GM21515 (cell line): Measurements from ENCODE around the gene P3H1.
"Not testable (repeated sequence)": the region's sequence is repeated elsewhere in the genome, so short reads cannot be mapped to it uniquely, and the experiment has no call there.

Source experiments
- ATAC-seq: cut with Tn5 transposase; IDR thresholded peaks from one replicate; pipeline ENCODE4 v1.9.1; 2021; ENCODE audit not compliant: unreplicated experiment

P3H1 gene

GRCh38 chr1:42732126-42732680 lies 34.6 kb downstream of the P3H1 start:
- ATAC-seq, result no peak

GRCh38 chr1:42731585-42731984 lies 35.2 kb downstream of the P3H1 start:
- ATAC-seq, result no peak

- ATAC-seq, result no peak
Observed at GRCh38 chr1:42730988-42731387, 35.8 kb downstream of the P3H1 start.

- ATAC-seq, result no peak
Observed at GRCh38 chr1:42730002-42730401, 36.8 kb downstream of the P3H1 start.

GRCh38 chr1:42725820-42726219 lies 41.0 kb downstream of the P3H1 start:
- ATAC-seq, result not testable (repeated sequence)

GRCh38 chr1:42723511-42723910 lies 43.3 kb downstream of the P3H1 start:
- no peak for ATAC-seq

- not testable (repeated sequence) for ATAC-seq
Observed at GRCh38 chr1:42722403-42722802, 44.4 kb downstream of the P3H1 start.

- ATAC-seq, result no peak
Observed at GRCh38 chr1:42721926-42722325, 44.9 kb downstream of the P3H1 start.

- ATAC-seq, result no peak
Observed at GRCh38 chr1:42720868-42721267, 46.0 kb downstream of the P3H1 start.

- not testable (repeated sequence) for ATAC-seq
Observed at GRCh38 chr1:42714441-42714840, 52.4 kb downstream of the P3H1 start.

GRCh38 chr1:42713293-42713692 lies 53.5 kb downstream of the P3H1 start:
- no peak for ATAC-seq

- not testable (repeated sequence) for ATAC-seq
Observed at GRCh38 chr1:42712808-42713207, 54.0 kb downstream of the P3H1 start.

GRCh38 chr1:42703888-42704464 lies 62.9 kb downstream of the P3H1 start:
- ATAC-seq, result no peak

GRCh38 chr1:42700006-42700405 lies 66.8 kb downstream of the P3H1 start:
- ATAC-seq, result no peak

- ATAC-seq, result no peak
Observed at GRCh38 chr1:42698081-42698813, 68.6 kb downstream of the P3H1 start.
